ENCODE results near the gene TCEAL4. TPM values are rescaled to one million over a fixed set of nuclear protein-coding genes. Genes with fewer than 3 reads are reported as not detected.
A peak's percentile ranks its signal among the peaks of the same experiment; 100 is the strongest.

The TCEAL4 gene
- total RNA-seq, 1 donor from 2014 or later = 95.5 TPM

GRCh38 chrX:103552236-103552635, 33.1 kb upstream of the TCEAL4 start:
- no peak for TF ChIP-seq CTCF (IDR thresholded peaks at IDR 0.05; ENCODE audit: unreplicated experiment)
- Mint-ChIP-seq H3K9me3 (ENCODE audit: unreplicated experiment) (no peaks in the 10 kb centered on the region), H3K4me3 (ENCODE audit: unreplicated experiment) (no peak overlapping the region), H3K4me1 (ENCODE audit: unreplicated experiment) (no peaks in the 10 kb centered on the region), H3K27ac (ENCODE audit: unreplicated experiment) (no peak overlapping the region), H3K27me3 (ENCODE audit: unreplicated experiment) (peaks cover under 1% of the 10 kb centered on the region), H3K36me3 (ENCODE audit: low read depth, unreplicated experiment) (no peaks in the 10 kb centered on the region)
- DNase-seq (ENCODE audit: low spot score) = no peak

- Mint-ChIP-seq H3K36me3 (ENCODE audit: low read depth, unreplicated experiment) (no peaks in the 10 kb centered on the region), H3K4me3 (ENCODE audit: unreplicated experiment) (peak overlapping the region; percentile 95), H3K4me1 (ENCODE audit: unreplicated experiment) (no peaks in the 10 kb centered on the region), H3K27me3 (ENCODE audit: unreplicated experiment) (no peaks in the 10 kb centered on the region), H3K9me3 (ENCODE audit: unreplicated experiment) (no peaks in the 10 kb centered on the region), H3K27ac (ENCODE audit: unreplicated experiment) (peak overlapping the region; percentile 96)
- TF ChIP-seq CTCF (IDR thresholded peaks at IDR 0.05; ENCODE audit: unreplicated experiment) = no peak
- DNase-seq (ENCODE audit: low spot score) = peak; percentile 59
These were observed 30.5 kb upstream of the TCEAL4 start for GRCh38 chrX:103554687-103555424.

- Mint-ChIP-seq H3K27me3 (ENCODE audit: unreplicated experiment) (no peaks in the 10 kb centered on the region), H3K4me1 (ENCODE audit: unreplicated experiment) (no peaks in the 10 kb centered on the region), H3K9me3 (ENCODE audit: unreplicated experiment) (no peaks in the 10 kb centered on the region), H3K36me3 (ENCODE audit: low read depth, unreplicated experiment) (no peaks in the 10 kb centered on the region), H3K27ac (ENCODE audit: unreplicated experiment) (no peak overlapping the region), H3K4me3 (ENCODE audit: unreplicated experiment) (no peak overlapping the region)
- no peak for TF ChIP-seq CTCF (IDR thresholded peaks at IDR 0.05; ENCODE audit: unreplicated experiment)
- DNase-seq (ENCODE audit: low spot score) = no peak
These were observed 28.2 kb upstream of the TCEAL4 start for GRCh38 chrX:103556963-103557612.

GRCh38 chrX:103560256-103560655, 25.1 kb upstream of the TCEAL4 start:
- H3K4me3 Mint-ChIP-seq (ENCODE audit: unreplicated experiment) = no peak overlapping the region
- no peak for DNase-seq (ENCODE audit: low spot score)
- H3K9me3 Mint-ChIP-seq (ENCODE audit: unreplicated experiment) = no peaks in the 10 kb centered on the region
- H3K36me3 Mint-ChIP-seq (ENCODE audit: low read depth, unreplicated experiment) = no peaks in the 10 kb centered on the region
- no peak overlapping the region for H3K27ac Mint-ChIP-seq (ENCODE audit: unreplicated experiment)
- H3K4me1 Mint-ChIP-seq (ENCODE audit: unreplicated experiment) = no peaks in the 10 kb centered on the region
- H3K27me3 Mint-ChIP-seq (ENCODE audit: unreplicated experiment) = no peaks in the 10 kb centered on the region
- no peak for TF ChIP-seq CTCF (IDR thresholded peaks at IDR 0.05; ENCODE audit: unreplicated experiment)

GRCh38 chrX:103562801-103563200, 22.5 kb upstream of the TCEAL4 start:
- Mint-ChIP-seq H3K27me3 (ENCODE audit: unreplicated experiment) (no peaks in the 10 kb centered on the region), H3K9me3 (ENCODE audit: unreplicated experiment) (no peaks in the 10 kb centered on the region), H3K27ac (ENCODE audit: unreplicated experiment) (no peak overlapping the region), H3K4me3 (ENCODE audit: unreplicated experiment) (no peak overlapping the region), H3K4me1 (ENCODE audit: unreplicated experiment) (no peaks in the 10 kb centered on the region), H3K36me3 (ENCODE audit: low read depth, unreplicated experiment) (no peaks in the 10 kb centered on the region)
- no peak for TF ChIP-seq CTCF (IDR thresholded peaks at IDR 0.05; ENCODE audit: unreplicated experiment)
- no peak for DNase-seq (ENCODE audit: low spot score)

All from endothelial cell (in vitro differentiated cells).